Liver (tissue), 9 donors: ENCODE data around the gene IL22RA1. TPM values are rescaled to one million over a fixed set of nuclear protein-coding genes. Genes with fewer than 3 reads are reported as not detected.

ENCODE experiments used
- DNase-seq: peaks from one replicate; pipeline ENCODE4 v3.0.0-alpha.2; 2017; ENCODE audit warnings: low spot score
- H3K27ac ChIP-seq, 2 donors: one replicate each; pipeline ENCODE4 v1.7.0; 2013; ENCODE audit warnings: inconsistent platforms in 2 of 2, low read length in 2 of 2, control low read depth in 1 of 2, low read depth in 1 of 2, mild to moderate bottlenecking in 1 of 2
- H3K27me3 ChIP-seq, 4 donors: one replicate each; pipeline versions ENCODE4 v1.6.1 to v1.7.0; 2013; ENCODE audit warnings: low read length in 3 of 4, inconsistent platforms in 1 of 4, mild to moderate bottlenecking in 1 of 4, moderate library complexity in 1 of 4; ENCODE audit not compliant: control insufficient read depth in 4 of 4, insufficient read depth in 4 of 4
- H3K36me3 ChIP-seq, 4 donors: one replicate each; pipeline versions ENCODE4 v1.6.1 to v1.7.0; 2013; ENCODE audit warnings: low read length in 3 of 4, mild to moderate bottlenecking in 3 of 4, low read depth in 1 of 4, moderate library complexity in 1 of 4; ENCODE audit not compliant: control insufficient read depth in 4 of 4, insufficient read depth in 3 of 4
- H3K4me1 ChIP-seq, 4 donors: one replicate each; pipeline versions ENCODE4 v1.6.1 to v1.7.0; 2013; ENCODE audit warnings: low read length in 3 of 4, mild to moderate bottlenecking in 3 of 4, moderate library complexity in 1 of 4; ENCODE audit not compliant: control insufficient read depth in 4 of 4, insufficient read depth in 4 of 4
- H3K4me3 ChIP-seq, 3 donors: one replicate each; pipeline versions ENCODE4 v1.6.1 to v1.7.0; 2013; ENCODE audit warnings: low read length in 3 of 3, control low read depth in 1 of 3, low read depth in 1 of 3, mild to moderate bottlenecking in 1 of 3
- H3K9ac ChIP-seq, 2 donors: one replicate each; pipeline ENCODE4 v1.7.0; 2013; ENCODE audit warnings: low read length in 2 of 2, mild to moderate bottlenecking in 2 of 2, moderate library complexity in 2 of 2, control low read depth in 1 of 2, low read depth in 1 of 2
- H3K9me3 ChIP-seq, 4 donors: one replicate each; pipeline versions ENCODE4 v1.6.1 to v1.7.0; 2013; ENCODE audit warnings: low read length in 3 of 4; ENCODE audit not compliant: control insufficient read depth in 4 of 4
- EGR1 ChIP-seq, 2 donors: IDR thresholded peaks; 2 replicates each; pipeline ENCODE4 v1.6.1; 2016 to 2018; ENCODE audit warnings: antibody characterized with exemption in 2 of 2, low read depth in 2 of 2
- FOXA1 ChIP-seq: IDR thresholded peaks from 2 replicates; pipeline ENCODE4 v1.6.1; 2016; ENCODE audit warnings: antibody characterized with exemption
- FOXA2 ChIP-seq: IDR thresholded peaks from 2 replicates; pipeline ENCODE4 v1.6.1; 2016; ENCODE audit warnings: antibody characterized with exemption
- HNF4A ChIP-seq, 2 donors: conservative IDR thresholded peaks; 2 replicates each; pipeline ENCODE4 v1.6.1; 2016; ENCODE audit warnings: antibody characterized with exemption in 2 of 2, mild to moderate bottlenecking in 2 of 2
- HNF4G ChIP-seq: IDR thresholded peaks from 2 replicates; pipeline ENCODE4 v1.6.1; 2016; ENCODE audit warnings: antibody characterized with exemption
- NR2F2 ChIP-seq: IDR thresholded peaks from 2 replicates; pipeline ENCODE4 v1.6.1; 2016; ENCODE audit warnings: antibody characterized with exemption
- RAD21 ChIP-seq, 2 donors: IDR thresholded peaks; 2 replicates each; pipeline ENCODE4 v1.6.1; 2016; ENCODE audit warnings: antibody characterized with exemption in 2 of 2, mild to moderate bottlenecking in 2 of 2
- RXRA ChIP-seq, 2 donors: IDR thresholded peaks; 2 replicates each; pipeline ENCODE4 v1.6.1; 2017 to 2018; ENCODE audit warnings: antibody characterized with exemption in 2 of 2, mild to moderate bottlenecking in 1 of 2
- TAF1 ChIP-seq: conservative IDR thresholded peaks from 2 replicates; pipeline ENCODE4 v1.6.1; 2016; ENCODE audit warnings: antibody characterized with exemption, mild to moderate bottlenecking
- YY1 ChIP-seq: IDR thresholded peaks from 2 replicates; pipeline ENCODE4 v1.6.1; 2016; ENCODE audit warnings: antibody characterized with exemption, mild to moderate bottlenecking
- WGBS: extraction: QIAGEN DNeasy Blood & Tissue Kit; methylation state at CpG from one replicate; pipeline ENCODE4 v1.1.7; 2013; 5-methylcytosine and 5-hydroxymethylcytosine counted together
- polyA plus RNA-seq, 2 donors: library from polyadenylated mRNA; stranded (reverse) in 1 of 2; unstranded in 1 of 2; fragments of 200-250 nt in 1 of 2; fragments of >200 nt in 1 of 2; fragmentation: Nextera tagmentation in 1 of 2; extraction: Ambion mirVana in 1 of 2; gene quantifications; one replicate each; pipeline versions ENCODE4 v1.2.1 to v1.2.3, GENCODE V29; 2013 to 2015
- total RNA-seq, 2 donors: library from RNA; depleted of rRNA; stranded (reverse); fragments of >200 nt; gene quantifications; one replicate each; pipeline ENCODE4 v1.2.3, GENCODE V29; 2014
- TF ChIP-seq, protein P1 (sequence below): IDR thresholded peaks from 2 replicates; pipeline ENCODE4 v1.6.1; 2016; ENCODE audit warnings: antibody characterized with exemption
- TF ChIP-seq, protein P2 (sequence below): IDR thresholded peaks from 2 replicates; pipeline ENCODE4 v1.6.1; 2016; ENCODE audit warnings: antibody characterized with exemption
- TF ChIP-seq, protein P3 (sequence below): fragments of 150-350 bp; IDR thresholded peaks from 2 replicates; pipeline ENCODE4 v1.5.1; 2017; ENCODE audit warnings: improper control_type of control experiment, low read depth, low read length; ENCODE audit not compliant: missing input control
- TF ChIP-seq, protein P4 (sequence below): IDR thresholded peaks from 2 replicates; pipeline ENCODE4 v1.6.1; 2016; ENCODE audit warnings: antibody characterized with exemption
- donor health status: healthy.
- donor health status: healthy.
- donor health status: healthy.
- donor health status: healthy.
- donor health status: healthy.

The IL22RA1 gene
- total and polyA plus RNA-seq, 4 donors: 2.1 to 4.5 (median 3.4) TPM

DNA sequence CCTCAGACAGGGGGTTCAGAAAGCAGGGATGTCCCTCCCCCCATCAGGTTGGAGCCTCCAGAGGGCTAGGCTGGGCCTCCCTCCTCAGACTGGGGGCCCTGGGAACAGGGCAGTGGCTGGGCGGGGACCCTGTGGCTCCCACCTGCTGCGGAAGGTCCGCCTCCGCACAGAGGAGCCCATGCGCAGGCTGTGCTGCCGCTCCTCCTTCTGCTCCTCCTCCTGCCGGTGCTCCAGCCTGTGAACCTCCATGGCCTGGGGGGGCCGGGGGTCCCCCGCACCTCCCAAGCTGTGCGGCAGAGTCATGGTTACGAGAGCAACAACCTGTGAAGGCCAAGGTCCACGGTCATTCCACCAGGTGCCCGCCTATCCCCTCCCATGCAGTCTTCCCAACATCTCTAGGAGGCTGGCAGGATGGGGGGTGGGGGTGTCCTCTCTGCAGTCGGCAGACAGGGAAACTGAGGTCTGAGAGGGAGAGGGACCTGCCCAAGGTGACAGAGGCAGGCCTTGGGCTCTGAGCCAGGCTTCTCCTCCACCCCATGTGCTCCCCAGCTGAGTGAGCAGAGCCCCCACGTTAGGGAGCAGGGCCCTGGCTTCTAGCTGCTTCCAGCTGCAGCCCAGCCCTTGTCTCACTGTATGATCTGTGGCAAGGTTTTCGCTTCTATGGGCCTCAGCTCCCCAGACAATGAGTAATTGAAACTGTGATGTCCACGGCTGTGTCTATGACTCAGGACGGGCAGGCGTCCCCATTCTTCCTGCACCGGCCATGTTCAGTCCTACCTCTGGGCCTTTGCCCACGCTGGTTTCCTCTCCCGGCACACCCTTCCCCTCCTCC is 34.4 kb downstream of the IL22RA1 start:
- Histone ChIP-seq H3K27me3 (no peaks in the 10 kb centered on the region), H3K36me3 (no peaks in the 10 kb centered on the region), H3K4me1 (no peaks in the 10 kb centered on the region), H3K9ac (no peak overlapping the region), H3K4me3 (no peak overlapping the region), H3K9me3 (no peaks in the 10 kb centered on the region), H3K27ac (no peak overlapping the region)
- no peak for TF ChIP-seq TAF1
- TF ChIP-seq RAD21 (IDR thresholded peaks at IDR 0.05): no peak
- no peak for TF ChIP-seq YY1
- TF ChIP-seq HNF4A (conservative IDR thresholded peaks at IDR 0.05): no peak
- TF ChIP-seq, protein P1, sequence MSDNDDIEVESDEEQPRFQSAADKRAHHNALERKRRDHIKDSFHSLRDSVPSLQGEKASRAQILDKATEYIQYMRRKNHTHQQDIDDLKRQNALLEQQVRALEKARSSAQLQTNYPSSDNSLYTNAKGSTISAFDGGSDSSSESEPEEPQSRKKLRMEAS: no peak
- TF ChIP-seq, protein P2, sequence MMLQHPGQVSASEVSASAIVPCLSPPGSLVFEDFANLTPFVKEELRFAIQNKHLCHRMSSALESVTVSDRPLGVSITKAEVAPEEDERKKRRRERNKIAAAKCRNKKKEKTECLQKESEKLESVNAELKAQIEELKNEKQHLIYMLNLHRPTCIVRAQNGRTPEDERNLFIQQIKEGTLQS: no peak
- no peak for TF ChIP-seq FOXA1
- TF ChIP-seq, protein P3, sequence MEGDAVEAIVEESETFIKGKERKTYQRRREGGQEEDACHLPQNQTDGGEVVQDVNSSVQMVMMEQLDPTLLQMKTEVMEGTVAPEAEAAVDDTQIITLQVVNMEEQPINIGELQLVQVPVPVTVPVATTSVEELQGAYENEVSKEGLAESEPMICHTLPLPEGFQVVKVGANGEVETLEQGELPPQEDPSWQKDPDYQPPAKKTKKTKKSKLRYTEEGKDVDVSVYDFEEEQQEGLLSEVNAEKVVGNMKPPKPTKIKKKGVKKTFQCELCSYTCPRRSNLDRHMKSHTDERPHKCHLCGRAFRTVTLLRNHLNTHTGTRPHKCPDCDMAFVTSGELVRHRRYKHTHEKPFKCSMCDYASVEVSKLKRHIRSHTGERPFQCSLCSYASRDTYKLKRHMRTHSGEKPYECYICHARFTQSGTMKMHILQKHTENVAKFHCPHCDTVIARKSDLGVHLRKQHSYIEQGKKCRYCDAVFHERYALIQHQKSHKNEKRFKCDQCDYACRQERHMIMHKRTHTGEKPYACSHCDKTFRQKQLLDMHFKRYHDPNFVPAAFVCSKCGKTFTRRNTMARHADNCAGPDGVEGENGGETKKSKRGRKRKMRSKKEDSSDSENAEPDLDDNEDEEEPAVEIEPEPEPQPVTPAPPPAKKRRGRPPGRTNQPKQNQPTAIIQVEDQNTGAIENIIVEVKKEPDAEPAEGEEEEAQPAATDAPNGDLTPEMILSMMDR: no peak
- TF ChIP-seq NR2F2: no peak
- TF ChIP-seq FOXA2: no peak
- TF ChIP-seq HNF4G: no peak
- TF ChIP-seq EGR1 (IDR thresholded peaks at IDR 0.05; ENCODE audit: low read depth in 2 of 2): no peak
- TF ChIP-seq, protein P4, sequence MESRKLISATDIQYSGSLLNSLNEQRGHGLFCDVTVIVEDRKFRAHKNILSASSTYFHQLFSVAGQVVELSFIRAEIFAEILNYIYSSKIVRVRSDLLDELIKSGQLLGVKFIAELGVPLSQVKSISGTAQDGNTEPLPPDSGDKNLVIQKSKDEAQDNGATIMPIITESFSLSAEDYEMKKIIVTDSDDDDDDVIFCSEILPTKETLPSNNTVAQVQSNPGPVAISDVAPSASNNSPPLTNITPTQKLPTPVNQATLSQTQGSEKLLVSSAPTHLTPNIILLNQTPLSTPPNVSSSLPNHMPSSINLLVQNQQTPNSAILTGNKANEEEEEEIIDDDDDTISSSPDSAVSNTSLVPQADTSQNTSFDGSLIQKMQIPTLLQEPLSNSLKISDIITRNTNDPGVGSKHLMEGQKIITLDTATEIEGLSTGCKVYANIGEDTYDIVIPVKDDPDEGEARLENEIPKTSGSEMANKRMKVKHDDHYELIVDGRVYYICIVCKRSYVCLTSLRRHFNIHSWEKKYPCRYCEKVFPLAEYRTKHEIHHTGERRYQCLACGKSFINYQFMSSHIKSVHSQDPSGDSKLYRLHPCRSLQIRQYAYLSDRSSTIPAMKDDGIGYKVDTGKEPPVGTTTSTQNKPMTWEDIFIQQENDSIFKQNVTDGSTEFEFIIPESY: no peak
- no peak for DNase-seq
- WGBS: 78% methylated on average over 22 of the region's 22 CpGs

DNA sequence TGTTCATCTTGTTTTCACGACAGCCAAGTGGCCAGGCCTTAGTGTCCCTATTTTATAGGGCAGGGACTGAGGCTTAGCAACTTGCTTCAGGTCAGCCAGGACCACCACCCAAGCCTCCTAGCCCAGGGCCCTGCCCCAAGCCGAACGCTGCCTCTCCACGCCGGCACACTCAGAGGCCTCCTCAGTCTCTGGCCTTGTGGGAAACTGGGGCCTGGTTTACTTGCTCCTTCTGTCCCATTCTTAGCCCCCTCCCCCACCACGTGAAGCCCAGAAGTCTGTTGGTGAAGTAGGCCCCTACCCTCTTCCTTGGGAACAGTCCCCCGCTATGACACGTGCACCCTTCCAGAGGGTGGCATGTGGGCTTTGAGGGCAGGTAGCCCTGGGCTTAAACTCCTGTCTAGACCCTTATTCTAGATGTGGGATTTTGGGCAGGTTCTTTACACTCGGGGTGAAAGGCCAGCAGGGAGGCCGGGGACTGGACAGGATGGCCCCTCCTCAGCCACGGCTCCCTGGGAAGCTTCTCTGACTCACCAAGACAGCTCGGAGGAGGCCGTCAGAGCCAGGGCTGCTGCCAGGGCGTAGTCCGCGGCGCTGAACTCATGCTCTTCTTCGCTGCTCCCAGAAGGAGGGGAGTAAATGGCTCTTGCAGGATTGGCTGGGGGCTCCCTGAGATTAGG is 35.3 kb downstream of the IL22RA1 start:
- no peaks in the 10 kb centered on the region for H3K36me3 ChIP-seq
- H3K27ac ChIP-seq: no peak overlapping the region
- H3K9ac ChIP-seq: no peak overlapping the region
- DNase-seq: no peak
- TF ChIP-seq RXRA (IDR thresholded peaks at IDR 0.05) (no peak), HNF4G (no peak), NR2F2 (no peak)
- TF ChIP-seq, protein P1: no peak
- H3K27me3 ChIP-seq: no peaks in the 10 kb centered on the region
- H3K9me3 ChIP-seq: no peaks in the 10 kb centered on the region
- no peaks in the 10 kb centered on the region for H3K4me1 ChIP-seq
- 88% methylated on average over 18 of the region's 18 CpGs for WGBS
- no peak overlapping the region for H3K4me3 ChIP-seq
